HG03095 (cell line): ENCODE data around the gene SRRM4.

Source experiments
- ATAC-seq: cut with Tn5 transposase; IDR thresholded peaks from one replicate; pipeline ENCODE4 v1.9.1; 2021; ENCODE audit warnings: moderate library complexity; ENCODE audit not compliant: unreplicated experiment

SRRM4 gene

DNA sequence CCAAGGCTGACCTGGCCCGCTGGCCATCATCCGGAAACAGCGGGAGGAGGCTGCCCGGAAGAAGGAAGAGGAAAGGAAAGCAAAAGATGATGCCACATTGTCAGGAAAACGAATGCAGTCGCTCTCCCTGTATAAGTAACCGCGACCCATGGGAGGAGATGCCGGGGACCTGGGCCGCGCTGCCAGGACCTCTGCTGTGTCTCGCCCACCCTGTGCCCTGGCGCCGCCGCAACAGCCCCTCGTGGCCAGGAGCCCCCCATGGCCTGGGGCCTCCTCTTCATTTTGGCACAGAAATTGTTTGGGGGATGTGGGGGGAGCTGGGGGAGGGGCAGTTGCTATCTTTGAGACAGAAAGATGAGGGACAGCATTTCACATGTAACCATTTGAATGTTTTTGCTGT lies 213.9 kb downstream of the SRRM4 start:
- no peak for ATAC-seq

DNA sequence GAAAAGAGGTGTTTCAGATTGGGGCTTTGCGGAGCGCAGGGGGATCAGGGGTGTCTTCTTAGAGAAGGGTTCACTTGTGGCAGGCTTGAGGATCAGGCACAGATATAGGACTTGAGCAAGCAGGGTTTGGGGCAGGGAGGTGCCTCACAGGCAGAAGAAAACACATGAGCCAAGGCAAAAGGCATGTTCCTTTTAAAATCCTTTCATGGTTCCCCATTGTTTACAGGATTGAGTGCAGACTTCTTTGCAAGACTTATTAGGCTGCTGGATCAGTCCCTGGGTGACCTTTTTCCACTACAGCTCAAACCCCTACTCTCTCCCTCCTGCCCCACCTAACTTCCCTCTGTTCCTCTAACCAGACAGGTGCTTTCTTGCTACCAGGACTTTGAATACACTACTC lies 217.1 kb downstream of the SRRM4 start:
- no peak for ATAC-seq

DNA sequence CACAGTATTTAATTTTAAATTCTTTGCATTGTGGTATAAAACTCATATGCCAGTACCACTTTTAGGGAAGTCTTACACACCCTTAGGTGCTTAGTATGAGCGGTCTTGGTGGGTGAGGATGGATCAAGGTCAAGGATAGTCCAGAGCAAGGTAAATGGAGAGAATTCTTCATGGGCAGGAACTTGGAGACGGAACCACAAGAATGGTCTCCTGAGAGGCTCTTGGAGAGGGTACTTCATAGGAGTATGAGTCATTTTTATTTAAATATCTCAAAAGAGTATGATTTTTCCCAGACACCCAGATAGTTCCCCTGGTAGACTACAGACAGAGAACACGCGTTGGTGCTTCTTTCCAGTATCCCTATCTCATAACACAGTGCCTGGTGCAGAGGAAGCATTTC lies 219.3 kb downstream of the SRRM4 start:
- ATAC-seq, result no peak

GRCh38 chr12:119201789-119202543 lies 220.6 kb downstream of the SRRM4 start:
- ATAC-seq, result no peak

- no peak for ATAC-seq
These were observed 221.2 kb downstream of the SRRM4 start for GRCh38 chr12:119202544-119202943.

- no peak for ATAC-seq
These were observed 222.8 kb downstream of the SRRM4 start for GRCh38 chr12:119204131-119204530.

GRCh38 chr12:119204671-119205285 lies 223.4 kb downstream of the SRRM4 start:
- ATAC-seq, result no peak

DNA sequence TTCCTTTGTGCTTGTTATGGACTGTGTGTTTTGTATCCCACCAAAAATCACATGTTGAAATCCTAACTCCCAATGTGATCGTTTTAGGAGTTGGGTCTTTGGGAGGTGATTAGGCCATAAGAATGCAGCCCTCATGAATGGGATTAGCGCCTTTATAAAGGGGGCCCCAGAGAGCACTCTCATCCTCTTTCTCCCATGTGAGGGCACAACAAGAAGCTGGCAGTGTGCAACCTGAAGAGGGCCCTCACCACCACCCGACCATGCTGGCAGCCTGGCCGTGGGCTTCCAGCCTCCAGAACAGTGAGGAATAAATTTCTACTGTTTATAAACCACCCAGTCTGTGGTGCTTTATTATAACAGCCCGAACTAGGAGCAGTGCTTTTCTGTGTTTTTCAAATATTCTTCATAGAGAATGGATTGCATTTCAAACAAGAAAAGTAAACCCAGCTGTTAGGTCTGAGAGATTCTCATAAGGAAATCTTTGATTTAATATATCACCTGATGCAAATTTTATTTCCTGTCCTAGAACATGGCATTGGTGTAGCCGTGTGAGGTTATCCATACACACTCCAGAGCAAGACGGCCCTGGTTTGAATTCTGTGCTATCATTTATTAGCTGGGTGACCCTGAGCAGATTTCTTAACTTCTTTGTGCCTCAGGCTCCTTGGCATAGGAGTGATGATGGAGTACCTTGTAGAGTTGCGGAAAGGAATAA lies 225.2 kb downstream of the SRRM4 start:
- ATAC-seq, result no peak

- no peak for ATAC-seq
These were observed 225.8 kb downstream of the SRRM4 start for GRCh38 chr12:119207063-119207560.

DNA sequence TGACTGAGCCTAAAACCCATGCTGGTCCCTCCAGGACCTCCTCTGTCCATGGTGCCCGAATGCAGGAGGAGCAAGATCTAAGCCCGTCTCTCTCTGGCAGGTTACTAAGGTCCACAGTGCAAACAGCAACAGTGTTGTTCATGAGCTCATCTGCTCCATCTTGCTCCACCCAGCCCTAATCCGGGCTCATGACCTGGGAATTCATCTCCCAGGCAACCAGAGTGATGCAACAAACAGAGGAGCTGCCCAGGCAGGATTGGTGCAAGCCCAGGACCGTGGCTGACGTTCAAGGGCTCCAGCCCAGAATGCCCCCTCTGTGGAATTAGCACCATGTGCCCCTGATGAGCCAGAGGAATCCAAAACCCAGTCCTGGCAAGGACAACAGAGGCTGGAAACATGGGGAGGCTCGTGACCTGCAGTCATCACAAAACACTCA lies 227.3 kb downstream of the SRRM4 start:
- no peak for ATAC-seq

- ATAC-seq, result no peak
These were observed 230.5 kb downstream of the SRRM4 start for GRCh38 chr12:119211884-119212283.
